ENCODE results near the gene BABAM2.

DNA sequence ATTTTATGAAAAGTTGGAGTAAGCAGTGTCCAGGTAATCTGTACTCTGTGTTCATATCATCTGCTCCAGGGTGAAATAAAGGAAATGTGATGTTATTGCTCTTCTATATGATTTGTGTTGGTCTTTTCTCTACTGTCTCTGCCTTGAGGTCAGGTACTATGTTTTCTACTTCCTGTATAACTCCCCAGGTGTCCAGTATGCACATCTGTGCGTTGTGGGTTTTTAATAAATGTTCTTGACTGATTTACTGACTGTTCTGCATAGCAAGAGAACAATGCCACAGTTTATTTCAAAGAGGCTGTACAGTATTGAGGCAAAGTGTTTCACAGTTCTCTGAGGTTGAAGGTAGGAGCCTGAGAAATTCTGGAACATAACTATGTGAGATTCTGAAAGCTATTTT lies 89.7 kb downstream of the BABAM2 start:
- TF ChIP-seq CTCF (conservative IDR thresholded peaks at IDR 0.05; ENCODE audit: low read depth, low read length) (no peak), POLR2A (IDR thresholded peaks at IDR 0.05; ENCODE audit: low read depth, low read length) (no peak), BHLHE40 (IDR thresholded peaks at IDR 0.05; ENCODE audit: low read depth, low read length) (no peak)
